ENCODE results near the gene ACTR5. TPM values are rescaled to one million over a fixed set of nuclear protein-coding genes. Genes with fewer than 3 reads are reported as not detected.
A peak's percentile ranks its signal among the peaks of the same experiment; 100 is the strongest.

ACTR5 gene
- total and polyA plus RNA-seq, 2 donors: 7.4 to 9.6 TPM

- 62% methylated on average over 1 of the region's 1 CpG for WGBS
- Histone ChIP-seq H3K27me3 (ENCODE audit: control insufficient read depth in 2 of 2, insufficient read depth in 1 of 2, low read length in 1 of 2) (peaks cover 64 to 95% of the 10 kb centered on the region in 2 donors), H3K4me1 (ENCODE audit: control insufficient read depth in 2 of 2, insufficient read depth in 2 of 2, low read length in 2 of 2) (peaks cover 28 to 43% of the 10 kb centered on the region in 2 donors), H3K27ac (ENCODE audit: low read depth in 1 of 2, low read length in 1 of 2) (no peak overlapping the region), H3K9me3 (ENCODE audit: control insufficient read depth in 2 of 2, insufficient read depth in 1 of 2, low read length in 1 of 2) (peaks cover 9 to 10% of the 10 kb centered on the region in 2 donors), H3K36me3 (ENCODE audit: control insufficient read depth in 2 of 2, insufficient read depth in 2 of 2, low read length in 1 of 2) (no peaks in the 10 kb centered on the region), H3K4me3 (ENCODE audit: low read length in 2 of 2) (no peak overlapping the region)
- DNase-seq (ENCODE audit: low read depth in 6 of 9, low spot score in 9 of 9): no peak
Observed at GRCh38 chr20:38731738-38732113, 16.5 kb upstream of the ACTR5 start.

GRCh38 chr20:38732981-38733380, 15.3 kb upstream of the ACTR5 start:
- no peak overlapping the region for H3K27ac ChIP-seq (ENCODE audit: low read depth in 1 of 2, low read length in 1 of 2)
- H3K4me3 ChIP-seq (ENCODE audit: low read length in 2 of 2): no peak overlapping the region
- no peak for DNase-seq (ENCODE audit: low read depth in 6 of 9, low spot score in 9 of 9)
- H3K36me3 ChIP-seq (ENCODE audit: control insufficient read depth in 2 of 2, insufficient read depth in 2 of 2, low read length in 1 of 2): no peaks in the 10 kb centered on the region
- H3K4me1 ChIP-seq (ENCODE audit: control insufficient read depth in 2 of 2, insufficient read depth in 2 of 2, low read length in 2 of 2): peaks cover 21 to 30% of the 10 kb centered on the region in 2 donors
- WGBS: 95% methylated on average over 4 of the region's 4 CpGs
- peaks cover 51 to 89% of the 10 kb centered on the region in 2 donors for H3K27me3 ChIP-seq (ENCODE audit: control insufficient read depth in 2 of 2, insufficient read depth in 1 of 2, low read length in 1 of 2)
- H3K9me3 ChIP-seq (ENCODE audit: control insufficient read depth in 2 of 2, insufficient read depth in 1 of 2, low read length in 1 of 2): peaks cover 6 to 9% of the 10 kb centered on the region in 2 donors

- WGBS: 40% methylated on average over 6 of the region's 6 CpGs
- no peak overlapping the region for H3K27ac ChIP-seq (ENCODE audit: low read depth in 1 of 2, low read length in 1 of 2)
- H3K4me3 ChIP-seq (ENCODE audit: low read length in 2 of 2): no peak overlapping the region
- DNase-seq (ENCODE audit: low read depth in 6 of 9, low spot score in 9 of 9): no peak
- H3K27me3 ChIP-seq (ENCODE audit: control insufficient read depth in 2 of 2, insufficient read depth in 1 of 2, low read length in 1 of 2): peaks cover 29 to 76% of the 10 kb centered on the region in 2 donors
- peaks cover 9 to 13% of the 10 kb centered on the region in 2 donors for H3K4me1 ChIP-seq (ENCODE audit: control insufficient read depth in 2 of 2, insufficient read depth in 2 of 2, low read length in 2 of 2)
- H3K9me3 ChIP-seq (ENCODE audit: control insufficient read depth in 2 of 2, insufficient read depth in 1 of 2, low read length in 1 of 2): peaks cover under 1 to 1% of the 10 kb centered on the region in 2 donors
- no peaks in the 10 kb centered on the region for H3K36me3 ChIP-seq (ENCODE audit: control insufficient read depth in 2 of 2, insufficient read depth in 2 of 2, low read length in 1 of 2)
Observed at GRCh38 chr20:38735172-38735571, 13.1 kb upstream of the ACTR5 start.

- Histone ChIP-seq H3K36me3 (ENCODE audit: control insufficient read depth in 2 of 2, insufficient read depth in 2 of 2, low read length in 1 of 2) (no peaks in the 10 kb centered on the region), H3K27me3 (ENCODE audit: control insufficient read depth in 2 of 2, insufficient read depth in 1 of 2, low read length in 1 of 2) (peaks cover 11 to 65% of the 10 kb centered on the region in 2 donors)
- 90% methylated on average over 1 of the region's 1 CpG for WGBS
Observed at GRCh38 chr20:38737887-38738286, 10.4 kb upstream of the ACTR5 start.

GRCh38 chr20:38745757-38746156, 2.5 kb upstream of the ACTR5 start:
- H3K9me3 ChIP-seq (ENCODE audit: control insufficient read depth in 2 of 2, insufficient read depth in 1 of 2, low read length in 1 of 2): no peaks in the 10 kb centered on the region
- no peak overlapping the region for H3K27ac ChIP-seq (ENCODE audit: low read depth in 1 of 2, low read length in 1 of 2)
- H3K4me3 ChIP-seq (ENCODE audit: low read length in 2 of 2): no peak overlapping the region
- H3K27me3 ChIP-seq (ENCODE audit: control insufficient read depth in 2 of 2, insufficient read depth in 1 of 2, low read length in 1 of 2): peaks cover 5 to 21% of the 10 kb centered on the region in 2 donors
- peaks cover 8 to 13% of the 10 kb centered on the region in 2 donors for H3K4me1 ChIP-seq (ENCODE audit: control insufficient read depth in 2 of 2, insufficient read depth in 2 of 2, low read length in 2 of 2)
- DNase-seq (ENCODE audit: low read depth in 6 of 9, low spot score in 9 of 9): no peak
- 98% methylated on average over 2 of the region's 2 CpGs for WGBS
- H3K36me3 ChIP-seq (ENCODE audit: control insufficient read depth in 2 of 2, insufficient read depth in 2 of 2, low read length in 1 of 2): peaks cover 0 to 3% of the 10 kb centered on the region in 2 donors

More at GRCh38 chr20:38737887-38738286, 10.4 kb upstream of the ACTR5 start:
- no peak for DNase-seq (ENCODE audit: low read depth in 6 of 9, low spot score in 9 of 9)
- no peaks in the 10 kb centered on the region for H3K4me1 ChIP-seq (ENCODE audit: control insufficient read depth in 2 of 2, insufficient read depth in 2 of 2, low read length in 2 of 2)
- H3K9me3 ChIP-seq (ENCODE audit: control insufficient read depth in 2 of 2, insufficient read depth in 1 of 2, low read length in 1 of 2): no peaks in the 10 kb centered on the region
- H3K27ac ChIP-seq (ENCODE audit: low read depth in 1 of 2, low read length in 1 of 2): no peak overlapping the region
- H3K4me3 ChIP-seq (ENCODE audit: low read length in 2 of 2): no peak overlapping the region

- no peak for DNase-seq (ENCODE audit: low read depth in 6 of 9, low spot score in 9 of 9)
- peaks cover 8 to 13% of the 10 kb centered on the region in 2 donors for H3K4me1 ChIP-seq (ENCODE audit: control insufficient read depth in 2 of 2, insufficient read depth in 2 of 2, low read length in 2 of 2)
- peak overlapping the region; percentile 22 to 90 for H3K4me3 ChIP-seq (ENCODE audit: low read length in 2 of 2)
- WGBS: 14% methylated on average over 39 of the region's 39 CpGs
- H3K9me3 ChIP-seq (ENCODE audit: control insufficient read depth in 2 of 2, insufficient read depth in 1 of 2, low read length in 1 of 2): no peaks in the 10 kb centered on the region
- no peak overlapping the region for H3K27ac ChIP-seq (ENCODE audit: low read depth in 1 of 2, low read length in 1 of 2)
- peaks cover 2 to 7% of the 10 kb centered on the region in 2 donors for H3K27me3 ChIP-seq (ENCODE audit: control insufficient read depth in 2 of 2, insufficient read depth in 1 of 2, low read length in 1 of 2)
- peaks cover 3 to 6% of the 10 kb centered on the region in 2 donors for H3K36me3 ChIP-seq (ENCODE audit: control insufficient read depth in 2 of 2, insufficient read depth in 2 of 2, low read length in 1 of 2)
Observed at GRCh38 chr20:38747495-38748096, 664 bp upstream of the ACTR5 start.

- peaks cover 3 to 6% of the 10 kb centered on the region in 2 donors for H3K36me3 ChIP-seq (ENCODE audit: control insufficient read depth in 2 of 2, insufficient read depth in 2 of 2, low read length in 1 of 2)
- H3K9me3 ChIP-seq (ENCODE audit: control insufficient read depth in 2 of 2, insufficient read depth in 1 of 2, low read length in 1 of 2): no peaks in the 10 kb centered on the region
- H3K4me1 ChIP-seq (ENCODE audit: control insufficient read depth in 2 of 2, insufficient read depth in 2 of 2, low read length in 2 of 2): peaks cover 8 to 13% of the 10 kb centered on the region in 2 donors
- H3K4me3 ChIP-seq (ENCODE audit: low read length in 2 of 2): peak overlapping the region; percentile 63 to 90
- peak in 2 of 9 donors; percentile 51 to 64 for DNase-seq (ENCODE audit: low read depth in 6 of 9, low spot score in 9 of 9)
- 2% methylated on average over 10 of the region's 10 CpGs for WGBS
- H3K27me3 ChIP-seq (ENCODE audit: control insufficient read depth in 2 of 2, insufficient read depth in 1 of 2, low read length in 1 of 2): peaks cover 2 to 7% of the 10 kb centered on the region in 2 donors
- H3K27ac ChIP-seq (ENCODE audit: low read depth in 1 of 2, low read length in 1 of 2): peak overlapping the region in 1 of 2 donors; percentile 93
Observed at GRCh38 chr20:38748861-38749149, 545 bp downstream of the ACTR5 start.

- Histone ChIP-seq H3K4me3 (ENCODE audit: low read length in 2 of 2) (no peak overlapping the region), H3K27ac (ENCODE audit: low read depth in 1 of 2, low read length in 1 of 2) (no peak overlapping the region), H3K27me3 (ENCODE audit: control insufficient read depth in 2 of 2, insufficient read depth in 1 of 2, low read length in 1 of 2) (peaks cover 0 to 5% of the 10 kb centered on the region in 2 donors), H3K9me3 (ENCODE audit: control insufficient read depth in 2 of 2, insufficient read depth in 1 of 2, low read length in 1 of 2) (no peaks in the 10 kb centered on the region), H3K4me1 (ENCODE audit: control insufficient read depth in 2 of 2, insufficient read depth in 2 of 2, low read length in 2 of 2) (peaks cover 8 to 16% of the 10 kb centered on the region in 2 donors), H3K36me3 (ENCODE audit: control insufficient read depth in 2 of 2, insufficient read depth in 2 of 2, low read length in 1 of 2) (peaks cover 16 to 20% of the 10 kb centered on the region in 2 donors)
- 72% methylated on average over 5 of the region's 5 CpGs for WGBS
- DNase-seq (ENCODE audit: low read depth in 6 of 9, low spot score in 9 of 9): peak in 3 of 9 donors; percentile 44 to 65 (median 57)
Observed at GRCh38 chr20:38751360-38751976, 3.2 kb downstream of the ACTR5 start.

GRCh38 chr20:38752029-38752428, 3.8 kb downstream of the ACTR5 start:
- H3K27me3 ChIP-seq (ENCODE audit: control insufficient read depth in 2 of 2, insufficient read depth in 1 of 2, low read length in 1 of 2): peaks cover 0 to 5% of the 10 kb centered on the region in 2 donors
- H3K4me3 ChIP-seq (ENCODE audit: low read length in 2 of 2): no peak overlapping the region
- H3K36me3 ChIP-seq (ENCODE audit: control insufficient read depth in 2 of 2, insufficient read depth in 2 of 2, low read length in 1 of 2): peaks cover 20% of the 10 kb centered on the region in 2 donors
- H3K9me3 ChIP-seq (ENCODE audit: control insufficient read depth in 2 of 2, insufficient read depth in 1 of 2, low read length in 1 of 2): no peaks in the 10 kb centered on the region
- no peak for DNase-seq (ENCODE audit: low read depth in 6 of 9, low spot score in 9 of 9)
- H3K4me1 ChIP-seq (ENCODE audit: control insufficient read depth in 2 of 2, insufficient read depth in 2 of 2, low read length in 2 of 2): peaks cover 8 to 16% of the 10 kb centered on the region in 2 donors
- 98% methylated on average over 4 of the region's 4 CpGs for WGBS
- H3K27ac ChIP-seq (ENCODE audit: low read depth in 1 of 2, low read length in 1 of 2): no peak overlapping the region

All from thymus (tissue), 11 donors.